HepG2 (cell line): ENCODE data around the gene GALNT17. TPM values are rescaled to one million over a fixed set of nuclear protein-coding genes. Genes with fewer than 3 reads are reported as not detected.

ENCODE experiments used
- ATAC-seq: fragments of 200-7000 bp; cut with Tn5 transposase; 3 replicates; pipeline ENCODE4 v1.9.1; 2020; ENCODE audit warnings: mild to moderate bottlenecking, moderate library complexity
- BruUV-seq: library from RNA; stranded (reverse); fragments of 400-500 nt; replicated peaks from 2 replicates; lab custom pipeline; 2021; lab: Mats Ljungman, UMichigan
- CTCF ChIA-PET: fragments of 300-600 bp; formaldehyde crosslinking; extraction: SDS; loops from one replicate; lab custom pipeline; 2021; ENCODE audit warnings: low total read pairs, inconsistent platforms, low intra/inter-chr PET ratio; lab: Yijun Ruan, JAX
- POLR2A ChIA-PET: fragments of 350-600 bp; sonication (Branson Sonifier 250); formaldehyde crosslinking; loops from one replicate; lab custom pipeline; 2020; ENCODE audit warnings: antibody characterized with exemption, inconsistent platforms; lab: Yijun Ruan, JAX
- DNase-seq: peaks from one replicate; pipeline ENCODE4 v3.0.0-alpha.2; 2015; ENCODE audit warnings: low spot score
- FAIRE-seq: peaks from 3 replicates; lab custom pipeline; 2011; peaks lifted over from hg19 to GRCh38; lab: Jason Lieb, UNC
- H2AFZ ChIP-seq: one replicate; pipeline ENCODE4 v1.6.1; 2011; ENCODE audit warnings: low read length, inconsistent platforms
- H3K27ac ChIP-seq: fragments of 300-600 bp; 3 replicates; pipeline ENCODE4 v1.8.0; 2011; ENCODE audit warnings: mixed run types, mild to moderate bottlenecking, mixed read lengths, low read length, inconsistent platforms; ENCODE audit not compliant: insufficient read depth; ENCODE audit errors: extremely low read length
- H3K27me3 ChIP-seq, 2 experiments: fragments of 200-600 bp in 1 of 2; 2 replicates in 1 of 2; 3 replicates in 1 of 2; pipeline versions ENCODE4 v1.6.0 to v1.8.0; 2011; ENCODE audit warnings: low read length in 2 of 2, mild to moderate bottlenecking in 2 of 2, moderate library complexity in 2 of 2, inconsistent platforms in 1 of 2; ENCODE audit not compliant: insufficient read depth in 2 of 2, control insufficient read depth in 1 of 2
- H3K36me3 ChIP-seq, 2 experiments: fragments of 200-600 bp in 1 of 2; replicated peaks in 1 of 2; 2 replicates in 1 of 2; 3 replicates in 1 of 2; pipeline versions ENCODE4 v1.5.1 to v1.8.0; 2011; ENCODE audit warnings: low read length in 2 of 2, inconsistent platforms in 1 of 2; ENCODE audit not compliant: insufficient read depth in 2 of 2, control insufficient read depth in 1 of 2
- H3K4me1 ChIP-seq: 2 replicates; pipeline ENCODE4 v1.5.1; 2012; ENCODE audit warnings: low read length, inconsistent platforms; ENCODE audit not compliant: insufficient read depth
- H3K4me2 ChIP-seq: 2 replicates; pipeline ENCODE4 v1.6.0; 2011; ENCODE audit warnings: low read depth, low read length, inconsistent platforms
- H3K4me3 ChIP-seq, 3 experiments: fragments of 200-600 bp in 1 of 3; sonication (generic), shearing (Covaris generic) in 1 of 3; replicated peaks in 1 of 3; 2 replicates each; pipeline ENCODE4 v1.5.1; 2011 to 2016; ENCODE audit warnings: low read length in 3 of 3, inconsistent platforms in 2 of 3, low read depth in 2 of 3, mild to moderate bottlenecking in 2 of 3, control low read depth in 1 of 3, mixed read lengths in 1 of 3; ENCODE audit not compliant: insufficient read depth in 1 of 3
- H3K79me2 ChIP-seq: one replicate; pipeline ENCODE4 v1.6.1; 2011; ENCODE audit warnings: low read length, inconsistent platforms; ENCODE audit not compliant: insufficient read depth
- H3K9ac ChIP-seq: 2 replicates; pipeline ENCODE4 v1.6.0; 2011; ENCODE audit warnings: mild to moderate bottlenecking, low read depth, low read length, inconsistent platforms; ENCODE audit not compliant: insufficient read depth
- H3K9me3 ChIP-seq: 2 replicates; pipeline ENCODE4 v1.5.1; 2012; ENCODE audit warnings: mild to moderate bottlenecking, low read length
- H4K20me1 ChIP-seq: 2 replicates; pipeline ENCODE4 v1.6.0; 2011; ENCODE audit warnings: inconsistent platforms, mild to moderate bottlenecking, low read length, moderate library complexity; ENCODE audit not compliant: insufficient read depth
- BORCS8-MEF2B ChIP-seq: sonication (generic); formaldehyde crosslinking; IDR thresholded peaks from 2 replicates; pipeline ENCODE4 v1.8.0; 2022; ENCODE audit warnings: mild to moderate bottlenecking, missing genetic modification reagents
- CSRNP1 ChIP-seq: sonication (generic); formaldehyde crosslinking; IDR thresholded peaks from 2 replicates; pipeline ENCODE4 v1.8.1; 2023; ENCODE audit warnings: mild to moderate bottlenecking, missing genetic modification reagents
- ELK4 ChIP-seq: sonication (generic); formaldehyde crosslinking; IDR thresholded peaks from 2 replicates; pipeline ENCODE4 v1.9.0; 2021; ENCODE audit warnings: missing genetic modification reagents, borderline replicate concordance
- HMGXB3 ChIP-seq: sonication (generic); formaldehyde crosslinking; IDR thresholded peaks from 2 replicates; pipeline ENCODE4 v1.4.0; 2020; ENCODE audit warnings: missing genetic modification reagents, borderline replicate concordance
- JUNB ChIP-seq: sonication (generic); formaldehyde crosslinking; IDR thresholded peaks from 2 replicates; pipeline ENCODE4 v1.8.0; 2022; ENCODE audit warnings: missing genetic modification reagents, mild to moderate bottlenecking, borderline replicate concordance
- MIER2 ChIP-seq: IDR thresholded peaks from 2 replicates; pipeline ENCODE4 v1.6.1; 2016; ENCODE audit warnings: missing biosample characterization, missing genetic modification reagents
- NR2F2 ChIP-seq: IDR thresholded peaks from 2 replicates; pipeline ENCODE4 v1.6.1; 2012; ENCODE audit warnings: low read depth, inconsistent platforms, borderline replicate concordance
- SNAPC2 ChIP-seq: sonication (generic); formaldehyde crosslinking; IDR thresholded peaks from 2 replicates; pipeline ENCODE4 v1.8.1; 2022; ENCODE audit warnings: mild to moderate bottlenecking, missing genetic modification reagents
- ZNF235 ChIP-seq: sonication (generic); formaldehyde crosslinking; IDR thresholded peaks from 2 replicates; pipeline ENCODE4 v1.8.1; 2023; ENCODE audit warnings: mild to moderate bottlenecking, missing genetic modification reagents, borderline replicate concordance
- ZNF253 ChIP-seq: sonication (generic); formaldehyde crosslinking; IDR thresholded peaks from 2 replicates; pipeline ENCODE4 v1.8.0; 2022; ENCODE audit warnings: mild to moderate bottlenecking, missing genetic modification reagents, borderline replicate concordance
- ZNF275 ChIP-seq: sonication (generic); formaldehyde crosslinking; IDR thresholded peaks from 2 replicates; pipeline ENCODE4 v1.8.0; 2022; ENCODE audit warnings: missing genetic modification reagents, mild to moderate bottlenecking, inconsistent platforms, borderline replicate concordance
- ZNF557 ChIP-seq: sonication (generic); formaldehyde crosslinking; IDR thresholded peaks from 2 replicates; pipeline ENCODE4 v1.4.0; 2020; ENCODE audit warnings: missing genetic modification reagents
- ZNF772 ChIP-seq: sonication (generic); formaldehyde crosslinking; IDR thresholded peaks from 2 replicates; pipeline ENCODE4 v1.5.0; 2020; ENCODE audit warnings: mild to moderate bottlenecking, missing genetic modification reagents
- whole genome bisulfite sequencing: methylation state at CpG from one replicate; pipeline ENCODE4 v1.1.6; 2017; ENCODE audit warnings: low lambda C conversion rate; 5-methylcytosine and 5-hydroxymethylcytosine counted together
- in situ Hi-C: cut with HindIII; loops from 2 replicates; pipeline ENCODE4 v1.10.0; 2017; ENCODE audit warnings: low pct_unique_long_range_greater_than_20kb; ENCODE audit not compliant: extremely low pct_ligation_motif_present
- intact Hi-C: fragments of 100-400 bp; cut with micrococcal nuclease; formaldehyde crosslinking; loops from one replicate; pipeline ENCODE4 v1.10.0; 2022; ENCODE audit not compliant: unreplicated experiment
- polyA plus RNA-seq, 8 experiments: library from polyadenylated mRNA; depleted of rRNA in 3 of 8; stranded (reverse) in 7 of 8; unstranded in 1 of 8; fragments of >200 nt; fragmentation: Illumina TruSeq in 4 of 8; extraction: Trizol in 4 of 8; gene quantifications; 2 replicates each; pipeline versions ENCODE4 v1.2.1 to v1.2.3, GENCODE V29; 2011 to 2016; ENCODE audit warnings: low read depth in 4 of 8, missing spikeins in 1 of 8, mixed read lengths in 1 of 8; ENCODE audit not compliant: insufficient read depth in 1 of 8
- total RNA-seq, 5 experiments: library from RNA; depleted of rRNA; stranded (reverse); fragments of >200 nt; fragmentation: Illumina TruSeq; extraction: Trizol; gene quantifications; 2 replicates each; pipeline ENCODE4 v1.2.3, GENCODE V29; 2016; ENCODE audit warnings: low read depth in 1 of 5

The GALNT17 gene
- total and polyA plus RNA-seq, 2 of the 13 experiments (the other 11 are each of a cell fraction or from before 2014, with no cell fraction given), result not detected

GRCh38 chr7:71705217-71705616, 573.3 kb downstream of the GALNT17 start (continued):
- TF ChIP-seq MIER2 (CRISPR knock-in tag) (no peak), ZNF253 (CRISPR knock-in tag) (no peak), JUNB (CRISPR knock-in tag) (no peak)

- no peak overlapping the region for H3K27ac ChIP-seq
- H2AFZ ChIP-seq, result no peak overlapping the region
- 0% methylated on average over 3 of the region's 3 CpGs for WGBS
- no peak overlapping the region for H3K4me2 ChIP-seq
- no TSS peak for BruUV-seq
- in situ Hi-C loops (no loop called here), intact Hi-C loops (no loop called here)
- H3K4me1 ChIP-seq, result no peaks in the 10 kb centered on the region
- no peaks in the 10 kb centered on the region for H3K36me3 ChIP-seq
- no peak for ATAC-seq
- POLR2A ChIA-PET, result no interaction called here
- CTCF ChIA-PET, result no interaction called here
- DNase-seq, result no peak
- FAIRE-seq, result no peak
- no peaks in the 10 kb centered on the region for H3K27me3 ChIP-seq
- no peaks in the 10 kb centered on the region for H4K20me1 ChIP-seq
- no peaks in the 10 kb centered on the region for H3K79me2 ChIP-seq
- H3K4me3 ChIP-seq, result no peak overlapping the region
- no peaks in the 10 kb centered on the region for H3K9me3 ChIP-seq
- H3K9ac ChIP-seq, result no peak overlapping the region
- TF ChIP-seq SNAPC2 (CRISPR knock-in tag) (no peak), CSRNP1 (CRISPR knock-in tag) (no peak), ZNF557 (CRISPR knock-in tag) (no peak), ELK4 (no peak), NR2F2 (no peak), BORCS8-MEF2B (CRISPR knock-in tag) (no peak), ZNF772 (CRISPR knock-in tag) (no peak), MIER2 (CRISPR knock-in tag) (no peak), HMGXB3 (CRISPR knock-in tag) (no peak), ZNF235 (no peak), ZNF275 (no peak)
These were observed 574.1 kb downstream of the GALNT17 start for GRCh38 chr7:71705901-71706596.
